DMS 273 (cell line): ENCODE results near the gene WDR83.
"Not testable (repeated sequence)": the region's sequence is repeated elsewhere in the genome, so short reads cannot be mapped to it uniquely, and the experiment has no call there.

Source experiments
- DNase-seq: peaks from one replicate; lab custom pipeline; 2025; ENCODE audit not compliant: unreplicated experiment; lab: John Stamatoyannopoulos, UW

Gene WDR83

GRCh38 chr19:12655546-12655945 is 11.1 kb upstream of the WDR83 start:
- DNase-seq = no peak

GRCh38 chr19:12656899-12657571 is 9.6 kb upstream of the WDR83 start:
- no peak for DNase-seq

- no peak for DNase-seq
These were observed 8.6 kb upstream of the WDR83 start for GRCh38 chr19:12657966-12658365.

GRCh38 chr19:12660980-12661379 is 5.6 kb upstream of the WDR83 start:
- DNase-seq = no peak

GRCh38 chr19:12664406-12665280 is 2.0 kb upstream of the WDR83 start:
- DNase-seq = no peak

- DNase-seq = no peak
These were observed 1.4 kb upstream of the WDR83 start for GRCh38 chr19:12665281-12665573.

DNA sequence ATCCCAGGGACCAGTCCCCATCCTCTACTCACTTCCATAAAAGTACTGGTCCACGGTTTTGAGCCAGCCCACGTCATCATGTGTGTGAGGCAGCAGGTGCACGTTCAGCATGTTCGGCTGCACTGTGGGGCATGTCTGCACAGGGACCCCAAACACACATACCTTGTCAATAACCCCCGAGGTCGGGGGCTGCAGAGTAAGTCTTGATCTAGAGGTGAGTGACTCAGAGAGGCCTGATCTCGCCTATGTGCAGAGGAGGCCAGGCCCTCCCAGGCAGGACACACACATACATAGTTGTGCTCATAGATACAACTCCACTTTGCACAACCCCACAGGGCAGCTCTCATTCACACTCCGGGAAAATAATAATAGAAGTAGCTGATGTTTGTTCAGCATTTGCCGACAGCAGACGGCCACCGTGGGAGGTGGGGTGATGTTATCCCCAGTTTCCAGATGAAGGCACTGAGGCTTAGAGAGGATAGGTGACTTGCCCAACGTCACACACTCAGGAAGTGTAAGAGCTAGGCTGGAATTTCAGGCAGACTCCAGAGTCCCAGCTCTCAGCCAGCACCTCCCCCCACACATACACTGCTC is 839 bp upstream of the WDR83 start:
- DNase-seq = no peak

DNA sequence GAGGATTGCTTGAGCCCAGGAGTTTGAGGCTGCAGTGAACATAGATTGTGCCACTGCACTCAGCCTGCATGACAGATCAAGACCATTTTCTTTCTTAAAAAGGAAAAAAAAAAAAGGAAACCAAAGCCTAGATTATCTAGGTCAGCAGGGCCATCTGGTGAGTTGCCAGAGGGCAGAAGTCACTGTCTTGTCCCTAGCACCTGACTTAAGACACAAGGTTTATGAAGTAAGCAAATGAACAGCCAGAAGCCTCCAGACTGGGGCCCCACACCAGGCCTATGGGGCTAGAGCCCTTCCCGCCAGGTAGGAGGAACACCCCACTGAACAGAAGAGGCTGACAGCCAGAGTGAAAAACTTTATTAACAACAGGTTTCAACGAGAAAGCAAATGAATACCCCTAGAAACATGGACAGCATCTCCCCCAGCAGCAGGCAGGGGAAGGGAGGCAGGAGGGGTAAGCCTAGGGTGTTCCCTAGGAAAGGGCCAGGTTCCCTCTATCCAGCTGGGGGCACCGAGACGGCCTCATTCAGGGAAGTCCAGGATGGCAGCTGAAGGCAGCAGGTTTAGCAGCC is 1.2 kb downstream of the WDR83 start:
- DNase-seq = no peak

DNA sequence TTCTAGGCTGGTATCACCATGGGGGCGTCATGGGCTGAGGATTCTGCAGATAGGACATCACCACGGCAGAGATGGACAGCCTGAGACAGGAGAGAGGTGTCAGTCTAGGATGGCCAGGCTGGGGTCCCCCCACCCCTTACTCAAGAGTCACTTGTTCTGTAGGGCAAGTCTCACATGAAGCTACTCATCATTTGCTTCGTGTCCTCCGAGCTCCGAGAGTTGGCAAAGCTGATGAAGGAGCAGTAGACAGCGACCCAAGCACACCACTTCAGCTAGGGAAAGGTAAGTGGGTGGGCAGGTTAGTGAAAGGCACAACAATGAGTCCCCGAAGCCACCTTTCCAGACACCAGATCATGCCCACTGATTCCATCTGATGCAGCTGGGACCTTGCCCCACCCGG is 1.7 kb downstream of the WDR83 start:
- no peak for DNase-seq

- peak; percentile 68 for DNase-seq
These were observed 2.3 kb downstream of the WDR83 start for GRCh38 chr19:12668932-12669269.

- peak; percentile 91 for DNase-seq
These were observed 2.9 kb downstream of the WDR83 start for GRCh38 chr19:12669270-12670158.

- DNase-seq = no peak
These were observed 3.7 kb downstream of the WDR83 start for GRCh38 chr19:12670159-12670928.

GRCh38 chr19:12672744-12673143 is 6.1 kb downstream of the WDR83 start:
- DNase-seq = no peak

DNA sequence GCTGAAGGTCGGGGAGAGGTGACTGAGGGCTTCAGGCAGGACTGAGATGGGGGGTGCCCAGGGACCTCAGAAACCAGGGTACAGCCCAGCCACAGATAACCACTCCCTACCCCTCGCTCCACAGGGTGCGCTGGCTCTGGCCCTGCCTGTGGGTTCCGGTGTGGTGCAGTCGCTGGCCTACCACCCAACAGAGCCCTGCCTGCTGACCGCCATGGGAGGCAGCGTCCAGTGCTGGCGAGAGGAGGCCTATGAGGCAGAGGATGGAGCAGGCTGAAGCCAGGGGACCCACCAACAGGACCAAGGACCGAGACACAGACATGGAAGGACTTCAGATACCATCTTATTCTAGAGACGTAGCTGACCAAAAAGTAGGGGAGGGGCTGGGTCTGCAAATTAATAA is 8.8 kb downstream of the WDR83 start:
- DNase-seq = no peak

- no peak for DNase-seq
These were observed 9.3 kb downstream of the WDR83 start for GRCh38 chr19:12675940-12676339.

GRCh38 chr19:12676384-12676792 is 9.8 kb downstream of the WDR83 start:
- DNase-seq = peak; percentile 92

DNA sequence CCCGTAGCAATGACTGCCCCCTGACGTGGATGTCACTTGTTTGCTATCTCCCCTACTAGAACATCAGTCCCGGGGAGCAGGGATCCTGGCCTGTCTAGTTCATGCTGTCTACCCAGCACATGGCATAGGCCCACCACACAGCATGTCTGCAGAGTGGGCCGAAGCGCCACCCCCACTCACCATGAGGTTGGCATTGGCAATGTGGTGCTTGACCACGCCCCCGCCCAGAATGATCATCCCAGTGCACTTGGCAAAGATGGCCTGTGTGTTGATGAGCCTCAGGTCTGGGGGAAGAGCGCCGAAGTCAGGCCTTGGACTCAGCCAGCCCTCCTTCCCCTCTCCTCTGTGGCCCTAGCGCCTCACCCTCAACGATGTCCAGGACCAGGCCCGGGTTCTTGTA is 10.3 kb downstream of the WDR83 start:
- DNase-seq = no peak

DNA sequence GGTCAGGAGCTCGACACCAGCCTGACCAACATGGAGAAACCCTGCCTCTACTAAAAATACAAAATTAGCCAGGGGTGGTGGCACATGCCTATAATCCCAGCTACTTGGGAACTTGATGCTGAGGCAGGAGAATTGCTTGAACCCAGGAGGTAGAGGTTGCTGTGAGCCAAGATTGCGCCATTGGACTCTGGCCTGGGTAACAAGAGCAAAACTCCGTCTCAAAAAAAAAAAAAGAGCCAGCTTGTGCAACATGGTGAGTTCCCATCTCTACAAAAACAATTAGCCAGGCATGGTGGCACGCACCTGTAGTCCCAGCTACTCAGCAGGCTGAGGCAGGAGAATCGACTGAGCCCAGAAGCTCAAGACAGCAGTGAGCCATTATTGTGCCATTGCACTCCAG is 11.4 kb downstream of the WDR83 start:
- not testable (repeated sequence) for DNase-seq

DNA sequence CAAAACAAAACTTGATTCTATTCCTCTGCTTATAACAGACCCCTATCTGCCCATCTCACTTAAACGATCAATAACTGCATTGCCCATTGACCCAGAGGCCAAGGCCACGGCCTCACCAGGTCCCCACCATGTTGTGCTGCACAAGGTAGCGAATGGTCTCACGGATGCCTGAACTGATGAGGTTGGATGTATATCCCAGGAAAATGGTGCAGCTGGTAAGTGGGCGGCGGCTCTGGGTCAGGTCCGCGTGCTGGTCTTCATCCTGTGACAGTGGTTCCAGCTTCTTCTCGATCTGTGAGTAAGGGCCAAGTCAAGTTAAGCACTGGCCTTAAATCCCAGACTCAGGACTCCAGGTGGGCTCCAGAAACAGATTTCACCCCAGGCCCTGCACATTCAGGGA is 13.4 kb downstream of the WDR83 start:
- no peak for DNase-seq
